ENCODE measurements around the gene B3GAT3. TPM values are rescaled to one million over a fixed set of nuclear protein-coding genes. Genes with fewer than 3 reads are reported as not detected.

Gene B3GAT3
- 10 to 100 TPM in 3 of 4 donors, 1 to 10 TPM in 1; 8.6 to 17.2 (median 12.9) TPM for total RNA-seq

- WGBS, 2 donors = 0 to 1% methylated on average over 25 to 28 of the region's 77 CpGs
- peak in 3 of 4 donors; percentile 44 to 91 (median 80) for TF ChIP-seq POLR2A (IDR thresholded peaks at IDR 0.05)
- TF ChIP-seq CTCF (IDR thresholded peaks at IDR 0.05) = peak in 2 of 6 experiments; percentile 33 to 45
- H3K9me3 ChIP-seq = no peaks in the 10 kb centered on the region
- intact Hi-C loops (cut with DNase I) = no loop called here
- DNase-seq = peak; percentile 86
- H3K4me3 ChIP-seq = peak within 1 kb of the TSS; percentile 58 to 82 (median 65)
- H3K36me3 ChIP-seq = peaks cover 20 to 36% (median 24%) of the 10 kb centered on the region in 3 donors
- peak within 1 kb of the TSS; percentile 87 to 96 (median 90) for H3K27ac ChIP-seq
- peaks cover 12 to 38% (median 19%) of the 10 kb centered on the region in 3 donors for H3K4me1 ChIP-seq
- no peaks in the 10 kb centered on the region for H3K27me3 ChIP-seq
Measured at GRCh38 chr11:62621567-62622470, at the start of gene B3GAT3. TSS of gene B3GAT3 (minus strand) at chr11:62621986. CDS start at chr11:62621947, 39 bp downstream.

DNA sequence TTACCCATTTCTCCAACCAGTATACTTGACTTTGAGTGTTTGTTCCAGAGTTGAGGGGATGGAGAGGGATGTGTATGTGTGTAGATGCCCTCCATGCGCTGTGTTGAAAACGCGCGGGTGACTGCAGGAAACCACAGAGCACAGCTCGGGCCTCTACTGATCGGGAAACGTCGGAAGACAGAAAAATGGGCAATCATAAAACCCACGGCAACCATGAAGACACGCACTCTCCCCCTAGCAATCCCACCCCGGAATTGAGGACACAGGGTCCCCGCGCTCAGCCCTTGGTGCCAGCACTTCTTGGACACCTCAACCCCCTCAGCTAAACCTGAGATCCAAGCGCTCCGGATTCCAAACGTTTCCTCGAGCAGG lies 49.4 kb upstream of the B3GAT3 start:
- no peak for TF ChIP-seq CTCF (IDR thresholded peaks at IDR 0.05)
- TF ChIP-seq POLR2A (IDR thresholded peaks at IDR 0.05) = no peak
- peak overlapping the region; percentile 75 to 96 (median 82) for H3K4me3 ChIP-seq
- H3K27me3 ChIP-seq = no peaks in the 10 kb centered on the region
- WGBS, 2 donors = 0% methylated on average over 17 of the region's 17 CpGs
- peaks cover 32 to 83% (median 42%) of the 10 kb centered on the region in 3 donors for H3K4me1 ChIP-seq
- H3K36me3 ChIP-seq = peaks cover 0 to 53% (median 4%) of the 10 kb centered on the region in 3 donors
- intact Hi-C loops (cut with DNase I) = loop anchor here (5.0 kb wide), 1 partner anchor 74 kb away; no protein-coding TSS in a partner anchor
- peak overlapping the region; percentile 92 to 95 (median 93) for H3K27ac ChIP-seq
- no peak for DNase-seq
- H3K9me3 ChIP-seq = no peaks in the 10 kb centered on the region

GRCh38 chr11:62669420-62670161 lies 47.8 kb upstream of the B3GAT3 start:
- peak overlapping the region in 2 of 4 donors; percentile 22 to 95 for H3K27ac ChIP-seq
- 55 to 72% methylated on average over 3 to 4 of the region's 4 CpGs for WGBS, 2 donors
- peaks cover 0 to 37% (median 5%) of the 10 kb centered on the region in 3 donors for H3K36me3 ChIP-seq
- H3K4me3 ChIP-seq = no peak overlapping the region
- peaks cover 34 to 78% (median 44%) of the 10 kb centered on the region in 3 donors for H3K4me1 ChIP-seq
- no peaks in the 10 kb centered on the region for H3K27me3 ChIP-seq
- TF ChIP-seq CTCF (IDR thresholded peaks at IDR 0.05) (no peak), POLR2A (IDR thresholded peaks at IDR 0.05) (no peak)
- H3K9me3 ChIP-seq = no peaks in the 10 kb centered on the region
- intact Hi-C loops (cut with DNase I) = loop anchor here (5.0 kb wide), 1 partner anchor 72 kb away; no protein-coding TSS in a partner anchor
- no peak for DNase-seq

- peaks cover 23 to 72% (median 41%) of the 10 kb centered on the region in 3 donors for H3K4me1 ChIP-seq
- no peak overlapping the region for H3K27ac ChIP-seq
- H3K4me3 ChIP-seq = no peak overlapping the region
Measured at GRCh38 chr11:62667460-62667859, 45.7 kb upstream of the B3GAT3 start.

More at GRCh38 chr11:62667460-62667859, 45.7 kb upstream of the B3GAT3 start:
- 70 to 83% methylated on average over 1 to 2 of the region's 2 CpGs for WGBS, 2 donors
- Histone ChIP-seq H3K27me3 (no peaks in the 10 kb centered on the region), H3K36me3 (peaks cover 0 to 28% (median 5%) of the 10 kb centered on the region in 3 donors), H3K9me3 (no peaks in the 10 kb centered on the region)
- no peak for DNase-seq
- intact Hi-C loops (cut with DNase I) = no loop called here
- TF ChIP-seq CTCF (IDR thresholded peaks at IDR 0.05) (no peak), POLR2A (IDR thresholded peaks at IDR 0.05) (no peak)
